OCI-LY7 (cell line): ENCODE data around the gene ANKFN1. TPM values are rescaled to one million over a fixed set of nuclear protein-coding genes. Genes with fewer than 3 reads are reported as not detected.

Source experiments
- BruUV-seq: library from RNA; stranded (reverse); fragments of 400-500 nt; replicated peaks from 2 replicates; lab custom pipeline; 2021; lab: Mats Ljungman, UMichigan
- CTCF ChIA-PET: fragments of 300-600 bp; sonication (Branson Sonifier 250); formaldehyde crosslinking; loops from one replicate; lab custom pipeline; 2022; ENCODE audit warnings: antibody characterized with exemption; ENCODE audit not compliant: unreplicated experiment; lab: Charles Lee
- POLR2A ChIA-PET: fragments of 300-600 bp; sonication (Branson Sonifier 250); formaldehyde crosslinking; loops from one replicate; lab custom pipeline; 2022; ENCODE audit warnings: antibody characterized with exemption; lab: Charles Lee
- DNase-seq: peaks from one replicate; pipeline ENCODE4 v3.0.0-alpha.2; 2015; ENCODE audit warnings: low spot score
- H2AFZ ChIP-seq: fragments of 200-600 bp; sonication (generic), shearing (Covaris generic); 2 replicates; pipeline ENCODE4 v1.6.1; 2014; ENCODE audit warnings: mild to moderate bottlenecking, antibody characterized with exemption, low read length, moderate library complexity
- H3K27ac ChIP-seq: fragments of 200-600 bp; sonication (generic); 2 replicates; pipeline ENCODE4 v1.5.1; 2014; ENCODE audit warnings: mixed run types, low read depth, mild to moderate bottlenecking, moderate library complexity, low read length, inconsistent platforms; ENCODE audit not compliant: poor library complexity, severe bottlenecking
- H3K36me3 ChIP-seq: fragments of 200-600 bp; sonication (generic); 2 replicates; pipeline ENCODE4 v1.6.1; 2014; ENCODE audit warnings: mild to moderate bottlenecking, antibody characterized with exemption, low read length, moderate library complexity, mixed read lengths; ENCODE audit not compliant: insufficient read depth
- H3K4me1 ChIP-seq: fragments of 200-600 bp; sonication (generic); 2 replicates; pipeline ENCODE4 v1.5.1; 2014; ENCODE audit warnings: mild to moderate bottlenecking, low read length; ENCODE audit not compliant: insufficient read depth, poor library complexity, severe bottlenecking
- H3K4me2 ChIP-seq: fragments of 200-600 bp; sonication (generic); 2 replicates; pipeline ENCODE4 v1.6.1; 2014; ENCODE audit warnings: mild to moderate bottlenecking, low read length
- H3K4me3 ChIP-seq: fragments of 200-600 bp; sonication (generic); 2 replicates; pipeline ENCODE4 v1.5.1; 2014; ENCODE audit warnings: mild to moderate bottlenecking, low read depth, low read length; ENCODE audit not compliant: poor library complexity, severe bottlenecking
- H3K79me2 ChIP-seq: fragments of 200-600 bp; sonication (generic); 2 replicates; pipeline ENCODE4 v1.6.1; 2016; ENCODE audit warnings: low read depth, mild to moderate bottlenecking, low read length, moderate library complexity, mixed read lengths; ENCODE audit not compliant: insufficient read depth
- H3K9me2 ChIP-seq: fragments of 200-600 bp; sonication (generic); 2 replicates; pipeline ENCODE4 v1.6.1; 2016; ENCODE audit warnings: mild to moderate bottlenecking, low read length, mixed read lengths; ENCODE audit not compliant: insufficient read depth
- H3K9me3 ChIP-seq: fragments of 200-600 bp; sonication (generic); 2 replicates; pipeline ENCODE4 v1.6.1; 2014; ENCODE audit warnings: mild to moderate bottlenecking, mixed run types, low read length, mixed read lengths
- H4K20me1 ChIP-seq: fragments of 200-600 bp; sonication (generic); 2 replicates; pipeline ENCODE4 v1.6.1; 2014; ENCODE audit warnings: mild to moderate bottlenecking, antibody characterized with exemption, low read length, moderate library complexity, mixed read lengths; ENCODE audit not compliant: insufficient read depth
- CTCF ChIP-seq: fragments of 200-600 bp; sonication (generic); conservative IDR thresholded peaks from 2 replicates; pipeline ENCODE4 v1.5.1; 2014; ENCODE audit warnings: mild to moderate bottlenecking, antibody characterized with exemption, low read length, moderate library complexity, mixed read lengths
- EZH2phosphoT487 ChIP-seq: fragments of 200-600 bp; sonication (generic); IDR thresholded peaks from 2 replicates; pipeline ENCODE4 v1.6.1; 2018; ENCODE audit warnings: low read depth, borderline replicate concordance, mild to moderate bottlenecking, mixed run types, antibody characterized with exemption, low read length, moderate library complexity, mixed read lengths
- intact Hi-C: fragments of 100-400 bp; cut with micrococcal nuclease; formaldehyde crosslinking; loops from one replicate; pipeline ENCODE4 v1.10.0; 2022; ENCODE audit not compliant: unreplicated experiment
- total RNA-seq, 2 experiments: library from RNA; depleted of rRNA in 1 of 2; stranded (reverse); fragments of >200 nt in 1 of 2; shearing (Covaris generic) in 1 of 2; gene quantifications; 2 replicates each; pipeline ENCODE4 v1.2.3, GENCODE V29; 2014 to 2022

Gene ANKFN1
- total RNA-seq, 2 experiments from 2014 or later: 0.67 TPM; not detected in 1

- Histone ChIP-seq H3K36me3 (no peaks in the 10 kb centered on the region), H3K4me3 (no peak overlapping the region), H3K9me3 (no peaks in the 10 kb centered on the region), H3K4me2 (no peak overlapping the region), H3K79me2 (no peaks in the 10 kb centered on the region), H3K4me1 (no peaks in the 10 kb centered on the region), H4K20me1 (no peaks in the 10 kb centered on the region), H2AFZ (no peak overlapping the region), H3K27ac (no peak overlapping the region), H3K9me2 (no peaks in the 10 kb centered on the region)
- BruUV-seq: no TSS peak
- POLR2A ChIA-PET: interaction anchor here (1.3 kb wide), 1 partner anchor 8 kb away, joined by 4 read pairs; no protein-coding TSS in a partner anchor
- CTCF ChIA-PET: no interaction called here
- TF ChIP-seq EZH2phosphoT487: no peak
- no peak for TF ChIP-seq CTCF
- DNase-seq: no peak
- intact Hi-C loops: no loop called here
These were observed 7.1 kb downstream of the ANKFN1 start for GRCh38 chr17:56160422-56160821.

GRCh38 chr17:56165072-56165641 lies 11.9 kb downstream of the ANKFN1 start:
- CTCF ChIA-PET: no interaction called here
- no TSS peak for BruUV-seq
- POLR2A ChIA-PET: interaction anchor here (0.7 kb wide), 1 partner anchor 66 kb away, joined by 3 read pairs; no protein-coding TSS in a partner anchor

More at GRCh38 chr17:56165072-56165641, 11.9 kb downstream of the ANKFN1 start:
- Histone ChIP-seq H3K4me3 (no peak overlapping the region), H3K27ac (no peak overlapping the region), H3K4me1 (no peaks in the 10 kb centered on the region), H3K79me2 (no peaks in the 10 kb centered on the region), H4K20me1 (no peaks in the 10 kb centered on the region), H3K9me3 (no peaks in the 10 kb centered on the region), H3K36me3 (no peaks in the 10 kb centered on the region), H2AFZ (no peak overlapping the region), H3K9me2 (no peaks in the 10 kb centered on the region), H3K4me2 (no peak overlapping the region)
- DNase-seq: no peak
- intact Hi-C loops: no loop called here
- TF ChIP-seq EZH2phosphoT487 (no peak), CTCF (no peak)
